Skeletal muscle satellite cell (primary cell): ENCODE results near the gene SIL1.
"Not testable (repeated sequence)": the region's sequence is repeated elsewhere in the genome, so short reads cannot be mapped to it uniquely, and the experiment has no call there.

Source experiments
- H3K27me3 ChIP-seq: 2 replicates; pipeline ENCODE4 v1.7.0; 2013; ENCODE audit warnings: low read length; ENCODE audit not compliant: control insufficient read depth, insufficient read depth
- H3K36me3 ChIP-seq: 2 replicates; pipeline ENCODE4 v1.7.0; 2013; ENCODE audit warnings: mild to moderate bottlenecking, control low read depth, low read length; ENCODE audit not compliant: insufficient read depth
- H3K4me1 ChIP-seq: 2 replicates; pipeline ENCODE4 v1.7.0; 2013; ENCODE audit warnings: low read length; ENCODE audit not compliant: control insufficient read depth, insufficient read depth
- H3K4me2 ChIP-seq: 2 replicates; pipeline ENCODE4 v1.7.0; 2013; ENCODE audit warnings: mild to moderate bottlenecking, low read length
- H3K4me3 ChIP-seq: 2 replicates; pipeline ENCODE4 v1.7.0; 2013; ENCODE audit warnings: low read length
- H3K9ac ChIP-seq: 2 replicates; pipeline ENCODE4 v1.7.0; 2013; ENCODE audit warnings: mild to moderate bottlenecking, low read depth, low read length, moderate library complexity
- H3K9me3 ChIP-seq: replicated peaks from 2 replicates; pipeline ENCODE4 v1.7.0; 2013; ENCODE audit warnings: mild to moderate bottlenecking, control low read depth, low read length

SIL1 gene

GRCh38 chr5:139058121-139058520, 140.0 kb downstream of the SIL1 start:
- Histone ChIP-seq H3K4me3 (no peak overlapping the region), H3K4me2 (no peak overlapping the region), H3K9ac (no peak overlapping the region), H3K36me3 (no peaks in the 10 kb centered on the region), H3K27me3 (no peaks in the 10 kb centered on the region), H3K4me1 (peaks cover 16% of the 10 kb centered on the region), H3K9me3 (no peaks in the 10 kb centered on the region)

DNA sequence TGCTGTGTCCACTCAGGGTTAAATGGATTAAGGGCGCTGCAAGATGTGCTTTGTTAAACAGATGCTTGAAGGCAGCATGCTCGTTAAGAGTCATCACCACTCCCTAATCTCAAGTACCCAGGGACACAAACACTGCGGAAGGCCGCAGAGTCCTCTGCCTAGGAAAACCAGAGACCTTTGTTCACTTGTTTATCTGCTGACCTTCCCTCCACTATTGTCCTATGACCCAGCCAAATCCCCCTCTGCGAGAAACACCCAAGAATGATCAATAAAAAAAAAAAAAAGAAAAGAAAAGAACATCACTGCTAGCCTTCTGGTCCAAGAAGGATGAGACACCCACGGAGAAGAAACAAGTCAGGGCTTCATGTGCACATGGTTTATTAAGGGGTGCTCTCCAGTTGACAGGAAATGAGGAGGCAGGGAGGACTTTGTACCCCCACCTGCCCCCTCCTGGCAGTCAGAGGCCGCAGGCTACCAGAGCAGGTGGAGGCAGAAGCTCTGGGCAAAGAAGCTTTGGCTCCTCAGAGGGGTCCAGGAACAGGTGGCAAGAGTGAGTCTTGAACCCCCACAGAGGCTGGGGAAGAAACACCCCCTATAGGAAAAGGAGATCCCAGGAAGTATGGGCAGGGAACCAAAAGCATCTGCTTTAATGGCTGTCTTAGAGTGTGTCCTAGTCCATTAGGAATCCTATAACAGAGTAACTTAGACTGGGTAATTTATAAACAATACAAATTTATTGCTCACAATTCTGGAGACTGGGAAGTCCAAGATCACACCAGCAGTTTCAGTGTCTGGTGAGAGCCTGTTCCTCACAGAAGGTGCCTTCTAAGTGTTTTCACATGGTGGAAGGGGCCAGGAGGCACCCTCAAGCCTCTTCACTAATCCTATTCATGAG, 140.9 kb downstream of the SIL1 start:
- H3K9me3 ChIP-seq, H3K27me3 ChIP-seq, H3K4me2 ChIP-seq, H3K9ac ChIP-seq, H3K4me3 ChIP-seq, H3K36me3 ChIP-seq: not testable (repeated sequence)
- H3K4me1 ChIP-seq = peaks cover 16% of the 10 kb centered on the region

DNA sequence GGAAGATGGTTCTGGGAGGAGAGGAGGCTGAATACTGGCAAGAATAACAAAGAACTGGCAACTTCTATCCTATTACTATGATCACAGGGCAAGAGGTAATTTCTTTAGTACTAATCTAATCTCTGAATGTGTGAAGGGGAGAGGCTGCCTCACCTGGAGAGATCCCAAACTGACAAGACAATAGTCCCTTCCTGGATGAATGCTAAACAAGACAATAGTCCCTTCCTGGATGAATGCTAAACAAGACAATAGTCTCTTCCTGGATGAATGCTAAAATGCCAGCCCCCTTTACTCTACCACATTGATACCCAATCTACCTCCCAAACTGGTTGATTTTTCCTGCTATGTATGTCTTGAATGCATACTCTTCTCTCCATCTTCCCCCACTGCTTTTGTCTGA, 145.2 kb downstream of the SIL1 start:
- Histone ChIP-seq H3K36me3 (no peaks in the 10 kb centered on the region), H3K4me1 (no peaks in the 10 kb centered on the region), H3K4me2 (no peak overlapping the region), H3K9me3 (no peaks in the 10 kb centered on the region), H3K9ac (no peak overlapping the region), H3K4me3 (no peak overlapping the region), H3K27me3 (no peaks in the 10 kb centered on the region)

GRCh38 chr5:139051392-139051791, 146.8 kb downstream of the SIL1 start:
- Histone ChIP-seq H3K9me3 (no peaks in the 10 kb centered on the region), H3K27me3 (no peaks in the 10 kb centered on the region), H3K4me1 (no peaks in the 10 kb centered on the region), H3K4me2 (no peak overlapping the region), H3K4me3 (no peak overlapping the region), H3K36me3 (no peaks in the 10 kb centered on the region), H3K9ac (no peak overlapping the region)

- Histone ChIP-seq H3K9me3 (no peaks in the 10 kb centered on the region), H3K4me1 (no peaks in the 10 kb centered on the region), H3K4me3 (no peak overlapping the region), H3K36me3 (no peaks in the 10 kb centered on the region), H3K27me3 (no peaks in the 10 kb centered on the region), H3K9ac (no peak overlapping the region), H3K4me2 (no peak overlapping the region)
Observed at GRCh38 chr5:139050432-139050831, 147.7 kb downstream of the SIL1 start.

DNA sequence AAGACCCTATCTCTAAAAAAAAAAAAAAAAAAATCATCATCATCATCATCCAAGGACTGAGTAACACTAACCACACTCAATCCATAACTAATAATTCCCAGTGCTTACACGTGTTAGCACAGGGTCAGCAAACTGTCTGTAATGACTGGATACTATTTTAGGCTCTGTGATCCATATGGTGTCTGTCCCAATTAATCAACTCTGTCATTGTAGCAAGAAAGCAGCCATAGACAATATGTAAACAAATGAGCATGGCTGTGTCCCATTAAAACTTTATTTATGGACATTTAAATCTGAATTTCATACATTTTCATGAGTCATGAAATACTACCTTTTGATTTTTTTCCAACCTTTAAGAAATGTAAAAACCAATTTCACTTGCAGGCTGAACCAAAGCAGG, 148.4 kb downstream of the SIL1 start:
- Histone ChIP-seq H3K36me3 (no peaks in the 10 kb centered on the region), H3K4me1 (no peaks in the 10 kb centered on the region), H3K9me3 (no peaks in the 10 kb centered on the region), H3K4me3 (no peak overlapping the region), H3K9ac (no peak overlapping the region), H3K27me3 (no peaks in the 10 kb centered on the region), H3K4me2 (no peak overlapping the region)

DNA sequence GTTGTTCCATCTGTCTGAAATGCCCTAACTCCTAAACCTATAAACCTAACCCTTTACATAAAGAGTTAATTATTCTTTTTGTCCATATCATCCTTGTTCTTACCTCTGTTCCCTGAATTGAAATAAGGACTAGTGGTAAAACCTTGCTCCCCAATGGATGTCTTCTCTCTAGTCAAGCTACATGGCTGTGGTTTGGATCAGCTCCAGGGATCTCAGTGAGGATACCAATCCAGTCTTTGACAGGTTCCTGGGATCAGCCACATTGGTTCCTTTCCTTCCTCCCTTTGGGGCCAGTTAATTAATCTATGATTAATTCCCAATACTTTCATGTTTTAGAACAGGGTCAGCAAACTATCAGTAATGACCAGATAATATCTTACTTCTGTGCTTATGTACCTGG, 151.6 kb downstream of the SIL1 start:
- Histone ChIP-seq H3K9ac (no peak overlapping the region), H3K4me1 (no peaks in the 10 kb centered on the region), H3K9me3 (no peaks in the 10 kb centered on the region), H3K4me2 (no peak overlapping the region), H3K4me3 (no peak overlapping the region), H3K27me3 (no peaks in the 10 kb centered on the region), H3K36me3 (no peaks in the 10 kb centered on the region)

DNA sequence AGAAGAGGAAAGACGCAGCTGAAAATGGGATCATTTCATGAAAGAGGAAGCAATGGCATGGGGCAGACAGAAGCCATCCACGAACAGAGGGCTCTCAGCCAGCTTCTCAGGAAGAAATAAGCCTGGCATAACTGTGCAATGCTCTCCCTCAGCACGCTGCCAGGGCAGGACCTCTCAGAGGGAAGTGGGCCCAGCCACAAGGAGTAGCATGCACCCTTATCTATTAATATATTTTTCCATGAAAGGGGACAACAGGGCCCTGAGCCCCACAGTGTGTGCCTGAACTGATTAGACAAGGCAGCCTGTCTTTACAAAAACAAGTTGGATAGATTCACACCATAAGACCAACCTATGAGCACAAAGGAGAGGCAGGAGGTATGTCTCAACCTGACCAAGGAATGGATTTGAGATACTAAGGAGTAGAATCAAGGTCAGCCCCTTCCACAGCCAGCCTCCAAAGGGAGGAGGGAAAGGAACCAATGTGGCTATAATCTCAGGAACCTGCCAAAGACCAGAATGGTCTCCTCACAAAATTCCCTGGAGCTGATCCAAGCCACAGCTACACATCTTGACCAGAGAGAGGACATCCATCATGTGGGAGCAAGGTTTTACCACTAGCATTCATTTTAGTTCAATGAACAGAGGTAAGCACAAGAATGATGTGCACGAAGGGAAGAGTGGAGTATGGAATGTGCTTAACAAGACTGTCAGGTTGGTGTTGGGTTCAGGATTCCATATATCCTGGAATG, 154.8 kb downstream of the SIL1 start:
- Histone ChIP-seq H3K4me1 (no peaks in the 10 kb centered on the region), H3K4me3 (no peak overlapping the region), H3K4me2 (no peak overlapping the region), H3K9ac (no peak overlapping the region), H3K27me3 (no peaks in the 10 kb centered on the region), H3K36me3 (no peaks in the 10 kb centered on the region), H3K9me3 (no peaks in the 10 kb centered on the region)

GRCh38 chr5:139040081-139040480, 158.1 kb downstream of the SIL1 start:
- Histone ChIP-seq H3K4me1 (no peaks in the 10 kb centered on the region), H3K27me3 (no peaks in the 10 kb centered on the region), H3K9me3 (no peaks in the 10 kb centered on the region), H3K4me2 (no peak overlapping the region), H3K9ac (no peak overlapping the region), H3K4me3 (no peak overlapping the region), H3K36me3 (no peaks in the 10 kb centered on the region)

- no peak overlapping the region for H3K4me2 ChIP-seq
- H3K4me3 ChIP-seq = no peak overlapping the region
- H3K27me3 ChIP-seq = no peaks in the 10 kb centered on the region
- no peaks in the 10 kb centered on the region for H3K36me3 ChIP-seq
- H3K9me3 ChIP-seq = no peaks in the 10 kb centered on the region
- no peaks in the 10 kb centered on the region for H3K4me1 ChIP-seq
- no peak overlapping the region for H3K9ac ChIP-seq
Observed at GRCh38 chr5:139038613-139039305, 159.4 kb downstream of the SIL1 start.

- Histone ChIP-seq H3K4me2 (no peak overlapping the region), H3K4me1 (no peaks in the 10 kb centered on the region), H3K4me3 (no peak overlapping the region), H3K27me3 (no peaks in the 10 kb centered on the region), H3K9me3 (no peaks in the 10 kb centered on the region), H3K9ac (no peak overlapping the region), H3K36me3 (no peaks in the 10 kb centered on the region)
Observed at GRCh38 chr5:139037732-139038131, 160.4 kb downstream of the SIL1 start.
